B cell (primary cell): ENCODE data around the gene UAP1L1. TPM values are rescaled to one million over a fixed set of nuclear protein-coding genes. Genes with fewer than 3 reads are reported as not detected.
A peak's percentile ranks its signal among the peaks of the same experiment; 100 is the strongest.

Experiments used
- ATAC-seq: fragments of 200-7000 bp; cut with Tn5 transposase; one replicate; pipeline ENCODE4 v1.10.0; 2021; ENCODE audit warnings: low read depth, mild to moderate bottlenecking, moderate number of reproducible peaks, moderate library complexity
- CTCF ChIA-PET: fragments of 350-600 bp; sonication (Branson Sonifier 250); formaldehyde crosslinking; loops from one replicate; lab custom pipeline; 2021; ENCODE audit warnings: antibody characterized with exemption, inconsistent platforms; lab: Charles Lee
- POLR2A ChIA-PET: fragments of 350-600 bp; sonication (Branson Sonifier 250); formaldehyde crosslinking; loops from one replicate; lab custom pipeline; 2021; ENCODE audit warnings: antibody characterized with exemption; lab: Charles Lee
- DNase-seq: peaks from one replicate; pipeline ENCODE4 v3.0.0; 2013
- H2AFZ ChIP-seq: 2 replicates; pipeline ENCODE4 v1.6.1; 2012; ENCODE audit warnings: mild to moderate bottlenecking, low read depth, low read length; ENCODE audit not compliant: insufficient read depth, poor library complexity, severe bottlenecking
- H3K27ac ChIP-seq, 2 donors: 1 replicate in 1 of 2; 2 replicates in 1 of 2; pipeline ENCODE4 v1.5.1; 2012 to 2013; ENCODE audit warnings: low read length in 2 of 2, mild to moderate bottlenecking in 2 of 2, moderate library complexity in 1 of 2
- H3K27me3 ChIP-seq, 4 experiments: fragments of 200-600 bp in 1 of 4; sonication (generic) in 1 of 4; replicated peaks in 1 of 4; 1 replicate in 2 of 4; 2 replicates in 2 of 4; pipeline versions ENCODE4 v1.6.1 to v1.7.0; 2013 to 2016; ENCODE audit warnings: low read length in 3 of 4, mild to moderate bottlenecking in 2 of 4, mixed read lengths in 1 of 4, moderate library complexity in 1 of 4; ENCODE audit not compliant: insufficient read depth in 4 of 4, control insufficient read depth in 3 of 4; ENCODE audit errors: control extremely low read depth in 1 of 4
- H3K36me3 ChIP-seq, 2 experiments: replicated peaks in 1 of 2; 1 replicate in 1 of 2; 2 replicates in 1 of 2; pipeline versions ENCODE4 v1.6.1 to v1.7.1; 2013; ENCODE audit warnings: low read length in 1 of 2; ENCODE audit not compliant: insufficient read depth in 2 of 2, control insufficient read depth in 1 of 2; ENCODE audit errors: control extremely low read depth in 1 of 2, extremely low read depth in 1 of 2
- H3K4me1 ChIP-seq, 2 donors: fragments of 200-600 bp in 1 of 2; sonication (generic) in 1 of 2; 1 replicate in 1 of 2; 2 replicates in 1 of 2; pipeline versions ENCODE4 v1.5.1 to v1.6.1; 2013 to 2017; ENCODE audit warnings: low read length in 2 of 2; ENCODE audit not compliant: control insufficient read depth in 2 of 2, insufficient read depth in 2 of 2
- H3K4me2 ChIP-seq: replicated peaks from 2 replicates; pipeline ENCODE3; 2012; ENCODE audit warnings: mild to moderate bottlenecking, low read depth, low read length; ENCODE audit not compliant: poor library complexity, severe bottlenecking
- H3K4me3 ChIP-seq, 5 experiments: fragments of 200-600 bp in 1 of 5; sonication (generic) in 1 of 5; 1 replicate in 3 of 5; 2 replicates in 2 of 5; pipeline versions ENCODE4 v1.5.1 to v1.7.0; 2011 to 2016; ENCODE audit warnings: low read length in 4 of 5, mild to moderate bottlenecking in 4 of 5, low read depth in 2 of 5, control low read depth in 1 of 5, moderate library complexity in 1 of 5; ENCODE audit not compliant: insufficient read depth in 1 of 5; ENCODE audit errors: control extremely low read depth in 1 of 5, extremely low read depth in 1 of 5
- H3K79me2 ChIP-seq: fragments of 200-600 bp; sonication (generic); one replicate; pipeline ENCODE4 v1.6.0; 2016; ENCODE audit warnings: low read length; ENCODE audit not compliant: control insufficient read depth, insufficient read depth
- H3K9ac ChIP-seq: fragments of 200-600 bp; sonication (generic); 2 replicates; pipeline ENCODE4 v1.6.1; 2017; ENCODE audit warnings: mild to moderate bottlenecking, low read length, moderate library complexity
- H3K9me3 ChIP-seq, 3 donors: one replicate each; pipeline versions ENCODE4 v1.6.1 to v1.7.1; 2013; ENCODE audit warnings: low read length in 2 of 3; ENCODE audit not compliant: control insufficient read depth in 2 of 3, insufficient read depth in 1 of 3; ENCODE audit errors: control extremely low read depth in 1 of 3
- H4K20me1 ChIP-seq: 2 replicates; pipeline ENCODE4 v1.6.0; 2012; ENCODE audit warnings: mild to moderate bottlenecking, low read length; ENCODE audit not compliant: insufficient read depth, control insufficient read depth, poor library complexity, severe bottlenecking
- H3K27ac Mint-ChIP-seq: one replicate; pipeline ENCODE4 v1.8.0; 2021; ENCODE audit warnings: mixed read lengths
- H3K27me3 Mint-ChIP-seq: one replicate; pipeline ENCODE4 v1.8.0; 2021; ENCODE audit warnings: mixed read lengths
- H3K4me1 Mint-ChIP-seq: one replicate; pipeline ENCODE4 v1.8.0; 2021; ENCODE audit warnings: mixed read lengths
- H3K4me3 Mint-ChIP-seq: one replicate; pipeline ENCODE4 v1.8.0; 2021; ENCODE audit warnings: mixed read lengths
- H3K9me3 Mint-ChIP-seq: one replicate; pipeline ENCODE4 v1.8.0; 2022; ENCODE audit warnings: mixed read lengths; ENCODE audit not compliant: insufficient read depth
- EZH2 ChIP-seq: IDR thresholded peaks from 2 replicates; pipeline ENCODE4 v1.6.1; 2012; ENCODE audit warnings: borderline replicate concordance, low read depth, mild to moderate bottlenecking, moderate library complexity, low read length; ENCODE audit not compliant: insufficient read depth, poor library complexity, severe bottlenecking
- WGBS: methylation state at CpG from one replicate; pipeline ENCODE4 v1.1.5; 2013; ENCODE audit warnings: missing lambda C conversion rate; ENCODE audit not compliant: insufficient coverage; 5-methylcytosine and 5-hydroxymethylcytosine counted together
- intact Hi-C: fragments of 100-400 bp; cut with micrococcal nuclease; formaldehyde crosslinking; loops from one replicate; pipeline ENCODE4 v1.10.0; 2022
- polyA plus RNA-seq: library from polyadenylated mRNA; depleted of rRNA; stranded (reverse); fragments of >200 nt; gene quantifications from 2 replicates; pipeline ENCODE4 v1.2.3, GENCODE V29; 2012
- total RNA-seq, 2 donors: library from RNA; stranded (reverse); fragments of 120-200 nt in 1 of 2; gene quantifications; 1 replicate in 1 of 2; 2 replicates in 1 of 2; pipeline versions ENCODE4 v1.2.3 to v1.2.4, GENCODE V29; 2013 to 2022
- TF ChIP-seq, protein P1 (sequence below): fragments of 200-600 bp; IDR thresholded peaks from one replicate; pipeline ENCODE4 v1.8.0; 2022; ENCODE audit warnings: antibody characterized with exemption, mild to moderate bottlenecking

Gene UAP1L1
- total and polyA plus RNA-seq, 2 donors (not counting 1 experiment from before 2014, with no cell fraction given): 29.1 to 47.6 TPM

DNA sequence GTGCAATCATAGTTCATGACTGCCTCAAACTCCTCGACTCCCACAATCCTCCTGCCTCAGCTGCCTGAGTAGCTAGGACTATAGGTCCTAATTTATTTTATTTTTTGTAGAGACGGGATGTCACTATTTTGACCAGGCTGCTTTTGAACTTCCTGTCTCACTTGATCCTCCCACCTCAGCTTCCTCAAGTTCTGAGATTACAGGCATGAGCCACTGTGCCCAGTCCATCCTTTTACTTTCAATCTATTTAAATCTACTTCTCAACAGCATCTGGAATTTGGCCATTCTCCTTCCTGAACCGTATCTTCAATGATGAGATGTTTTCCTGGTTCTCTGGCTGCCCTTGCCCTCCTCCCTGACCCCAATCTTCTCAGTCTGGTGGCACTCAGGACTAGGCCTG lies 49.5 kb downstream of the UAP1L1 start:
- WGBS: 15% methylated on average over 1 of the region's 3 CpGs
- POLR2A ChIA-PET: no interaction called here
- no peak for TF ChIP-seq EZH2
- TF ChIP-seq, protein P1, sequence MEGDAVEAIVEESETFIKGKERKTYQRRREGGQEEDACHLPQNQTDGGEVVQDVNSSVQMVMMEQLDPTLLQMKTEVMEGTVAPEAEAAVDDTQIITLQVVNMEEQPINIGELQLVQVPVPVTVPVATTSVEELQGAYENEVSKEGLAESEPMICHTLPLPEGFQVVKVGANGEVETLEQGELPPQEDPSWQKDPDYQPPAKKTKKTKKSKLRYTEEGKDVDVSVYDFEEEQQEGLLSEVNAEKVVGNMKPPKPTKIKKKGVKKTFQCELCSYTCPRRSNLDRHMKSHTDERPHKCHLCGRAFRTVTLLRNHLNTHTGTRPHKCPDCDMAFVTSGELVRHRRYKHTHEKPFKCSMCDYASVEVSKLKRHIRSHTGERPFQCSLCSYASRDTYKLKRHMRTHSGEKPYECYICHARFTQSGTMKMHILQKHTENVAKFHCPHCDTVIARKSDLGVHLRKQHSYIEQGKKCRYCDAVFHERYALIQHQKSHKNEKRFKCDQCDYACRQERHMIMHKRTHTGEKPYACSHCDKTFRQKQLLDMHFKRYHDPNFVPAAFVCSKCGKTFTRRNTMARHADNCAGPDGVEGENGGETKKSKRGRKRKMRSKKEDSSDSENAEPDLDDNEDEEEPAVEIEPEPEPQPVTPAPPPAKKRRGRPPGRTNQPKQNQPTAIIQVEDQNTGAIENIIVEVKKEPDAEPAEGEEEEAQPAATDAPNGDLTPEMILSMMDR: no peak
- Mint-ChIP-seq H3K4me3 (peak overlapping the region; percentile 89), H3K27me3 (no peaks in the 10 kb centered on the region), H3K9me3 (no peaks in the 10 kb centered on the region), H3K4me1 (peaks cover 49% of the 10 kb centered on the region), H3K27ac (peak overlapping the region; percentile 95)
- H3K4me2 ChIP-seq: peak overlapping the region; percentile 94
- intact Hi-C loops: loop anchor here (5.0 kb wide), 2 partner anchors 39 to 61 kb away; partner anchors contain the start of genes ANAPC2, MAN1B1 and SSNA1
- peak overlapping the region; percentile 41 for H2AFZ ChIP-seq
- H3K27ac ChIP-seq: peak overlapping the region; percentile 71 to 93
- DNase-seq (peak; percentile 37), ATAC-seq (no peak)
- peak overlapping the region in 4 of 5 experiments; percentile 43 to 69 (median 50) for H3K4me3 ChIP-seq
- H3K27me3 ChIP-seq: no peaks in the 10 kb centered on the region
- H3K9me3 ChIP-seq: peaks cover 0 to 8% (median 0%) of the 10 kb centered on the region in 3 donors
- no peaks in the 10 kb centered on the region for H4K20me1 ChIP-seq
- no peaks in the 10 kb centered on the region for H3K36me3 ChIP-seq
- H3K9ac ChIP-seq: peak overlapping the region; percentile 84
- peaks cover 30% of the 10 kb centered on the region for H3K79me2 ChIP-seq
- H3K4me1 ChIP-seq: peaks cover 52 to 56% of the 10 kb centered on the region in 2 donors
- CTCF ChIA-PET: interaction anchor here (0.8 to 2.3 kb wide), 6 partner anchors 8 to 176 kb away, joined by 3 to 8 read pairs (median 3); partner anchors contain the start of gene RNF224
